Hepatocyte (in vitro differentiated cells): Measurements from ENCODE around the gene SLC25A10.

ENCODE experiments used
- EZH2 ChIP-seq: fragments of 200-600 bp; sonication (generic); IDR thresholded peaks from 2 replicates; pipeline ENCODE4 v1.6.1; 2016; ENCODE audit warnings: antibody characterized with exemption, mild to moderate bottlenecking, borderline replicate concordance
- EZH2phosphoT487 ChIP-seq: fragments of 200-600 bp; sonication (generic); IDR thresholded peaks from one replicate; pipeline ENCODE4 v1.6.1; 2018; ENCODE audit warnings: antibody characterized with exemption, mild to moderate bottlenecking, low read depth, moderate library complexity; ENCODE audit not compliant: unreplicated experiment, severe bottlenecking
- TF ChIP-seq, protein P1 (sequence below): fragments of 200-600 bp; sonication (generic); IDR thresholded peaks from 2 replicates; pipeline ENCODE4 v1.5.1; 2016; ENCODE audit warnings: antibody characterized with exemption, mild to moderate bottlenecking; ENCODE audit not compliant: poor library complexity

DNA sequence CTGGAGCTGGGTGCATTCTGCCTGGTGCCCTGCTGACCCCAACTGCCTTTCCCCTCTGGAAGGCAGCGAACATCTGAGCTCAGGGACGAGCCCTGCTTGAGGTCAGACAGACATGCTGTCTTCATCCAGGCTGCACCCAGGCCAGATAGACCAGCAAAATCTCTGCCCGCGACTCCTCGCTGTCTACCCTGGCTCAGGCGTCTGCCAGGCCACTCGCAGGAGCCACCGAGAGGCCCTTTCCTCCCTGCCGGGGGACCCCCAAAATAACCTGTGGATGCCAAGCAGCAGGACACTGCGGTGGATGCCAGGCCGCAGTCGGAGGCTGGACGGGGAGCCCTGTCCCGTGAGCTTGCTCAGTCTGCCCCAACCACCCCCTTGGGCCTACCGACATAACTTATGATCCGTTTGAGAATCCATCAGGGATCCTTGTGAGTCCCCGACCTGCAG lies 3.3 kb upstream of the SLC25A10 start:
- TF ChIP-seq, protein P1, sequence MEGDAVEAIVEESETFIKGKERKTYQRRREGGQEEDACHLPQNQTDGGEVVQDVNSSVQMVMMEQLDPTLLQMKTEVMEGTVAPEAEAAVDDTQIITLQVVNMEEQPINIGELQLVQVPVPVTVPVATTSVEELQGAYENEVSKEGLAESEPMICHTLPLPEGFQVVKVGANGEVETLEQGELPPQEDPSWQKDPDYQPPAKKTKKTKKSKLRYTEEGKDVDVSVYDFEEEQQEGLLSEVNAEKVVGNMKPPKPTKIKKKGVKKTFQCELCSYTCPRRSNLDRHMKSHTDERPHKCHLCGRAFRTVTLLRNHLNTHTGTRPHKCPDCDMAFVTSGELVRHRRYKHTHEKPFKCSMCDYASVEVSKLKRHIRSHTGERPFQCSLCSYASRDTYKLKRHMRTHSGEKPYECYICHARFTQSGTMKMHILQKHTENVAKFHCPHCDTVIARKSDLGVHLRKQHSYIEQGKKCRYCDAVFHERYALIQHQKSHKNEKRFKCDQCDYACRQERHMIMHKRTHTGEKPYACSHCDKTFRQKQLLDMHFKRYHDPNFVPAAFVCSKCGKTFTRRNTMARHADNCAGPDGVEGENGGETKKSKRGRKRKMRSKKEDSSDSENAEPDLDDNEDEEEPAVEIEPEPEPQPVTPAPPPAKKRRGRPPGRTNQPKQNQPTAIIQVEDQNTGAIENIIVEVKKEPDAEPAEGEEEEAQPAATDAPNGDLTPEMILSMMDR: no peak
- TF ChIP-seq EZH2phosphoT487: no peak
- TF ChIP-seq EZH2: no peak
